ENCODE data around the gene RPS21. TPM values are rescaled to one million over a fixed set of nuclear protein-coding genes. Genes with fewer than 3 reads are reported as not detected.

Gene RPS21
- total and polyA plus RNA-seq, 2 of the 13 experiments (the other 11 are each of a cell fraction or from before 2014, with no cell fraction given) = 2,647 to 11,063 TPM

DNA sequence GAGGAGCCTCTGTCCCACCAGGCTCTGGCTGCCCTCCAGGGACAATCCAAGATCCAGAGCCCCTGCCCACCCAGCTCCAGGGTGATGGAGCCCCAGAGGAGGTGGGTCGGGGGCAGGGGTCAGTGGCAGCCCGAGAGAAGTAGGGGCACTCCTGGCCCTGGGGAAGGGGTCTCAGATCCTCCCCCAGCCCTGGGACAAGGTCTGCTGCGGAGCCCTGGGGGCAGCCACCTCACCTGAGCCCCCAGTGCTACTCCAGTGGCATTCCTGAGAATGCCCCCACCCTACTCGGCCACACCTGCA is 17.1 kb upstream of the RPS21 start (continued):
- TF ChIP-seq WIZ (CRISPR knock-in tag; IDR thresholded peaks at IDR 0.05) (0 out of 2 replicates have a peak, but pooled peaks have one; percentile 40), RAD21 (CRISPR knock-in tag; IDR thresholded peaks at IDR 0.05) (no peak), SAP130 (CRISPR knock-in tag; IDR thresholded peaks at IDR 0.05; ENCODE audit: low read depth) (no peak), ZNF546 (CRISPR knock-in tag; conservative IDR thresholded peaks at IDR 0.05) (no peak), ZNF451 (CRISPR knock-in tag; IDR thresholded peaks at IDR 0.05) (no peak), PRMT3 (CRISPR knock-in tag; IDR thresholded peaks at IDR 0.05; ENCODE audit: borderline replicate concordance, low read depth) (0 out of 2 replicates have a peak, but pooled peaks have one; percentile 24), ZNF547 (CRISPR knock-in tag; IDR thresholded peaks at IDR 0.05) (no peak), ZNF530 (CRISPR knock-in tag; IDR thresholded peaks at IDR 0.05; ENCODE audit: low read depth) (no peak), NFE2L1 (CRISPR knock-in tag; IDR thresholded peaks at IDR 0.05; ENCODE audit: borderline replicate concordance) (no peak), ZNF263 (CRISPR knock-in tag; IDR thresholded peaks at IDR 0.05) (no peak), MIXL1 (CRISPR knock-in tag; IDR thresholded peaks at IDR 0.05) (no peak), GATA4 (IDR thresholded peaks at IDR 0.05; ENCODE audit: borderline replicate concordance, low read depth) (no peak), SMARCC2 (IDR thresholded peaks at IDR 0.05) (no peak), ZNF468 (CRISPR knock-in tag; IDR thresholded peaks at IDR 0.05) (no peak), ZNF720 (CRISPR knock-in tag; IDR thresholded peaks at IDR 0.05) (no peak), SAFB2 (CRISPR knock-in tag; IDR thresholded peaks at IDR 0.05; ENCODE audit: borderline replicate concordance, low read depth) (no peak), ZNF3 (CRISPR knock-in tag; IDR thresholded peaks at IDR 0.05) (no peak), RFXAP (CRISPR knock-in tag; IDR thresholded peaks at IDR 0.05; ENCODE audit: borderline replicate concordance) (peak; percentile 71; the same call in 1 of the 2 replicates), KLF16 (CRISPR knock-in tag; IDR thresholded peaks at IDR 0.05) (no peak), ZNF781 (CRISPR knock-in tag; IDR thresholded peaks at IDR 0.05; ENCODE audit: borderline replicate concordance, not compliant biosample characterization) (no peak)
- TF ChIP-seq, protein P1, sequence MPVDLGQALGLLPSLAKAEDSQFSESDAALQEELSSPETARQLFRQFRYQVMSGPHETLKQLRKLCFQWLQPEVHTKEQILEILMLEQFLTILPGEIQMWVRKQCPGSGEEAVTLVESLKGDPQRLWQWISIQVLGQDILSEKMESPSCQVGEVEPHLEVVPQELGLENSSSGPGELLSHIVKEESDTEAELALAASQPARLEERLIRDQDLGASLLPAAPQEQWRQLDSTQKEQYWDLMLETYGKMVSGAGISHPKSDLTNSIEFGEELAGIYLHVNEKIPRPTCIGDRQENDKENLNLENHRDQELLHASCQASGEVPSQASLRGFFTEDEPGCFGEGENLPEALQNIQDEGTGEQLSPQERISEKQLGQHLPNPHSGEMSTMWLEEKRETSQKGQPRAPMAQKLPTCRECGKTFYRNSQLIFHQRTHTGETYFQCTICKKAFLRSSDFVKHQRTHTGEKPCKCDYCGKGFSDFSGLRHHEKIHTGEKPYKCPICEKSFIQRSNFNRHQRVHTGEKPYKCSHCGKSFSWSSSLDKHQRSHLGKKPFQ (CRISPR knock-in tag; IDR thresholded peaks at IDR 0.05; ENCODE audit: insufficient replicate concordance) = no peak
- TF ChIP-seq, protein P2, sequence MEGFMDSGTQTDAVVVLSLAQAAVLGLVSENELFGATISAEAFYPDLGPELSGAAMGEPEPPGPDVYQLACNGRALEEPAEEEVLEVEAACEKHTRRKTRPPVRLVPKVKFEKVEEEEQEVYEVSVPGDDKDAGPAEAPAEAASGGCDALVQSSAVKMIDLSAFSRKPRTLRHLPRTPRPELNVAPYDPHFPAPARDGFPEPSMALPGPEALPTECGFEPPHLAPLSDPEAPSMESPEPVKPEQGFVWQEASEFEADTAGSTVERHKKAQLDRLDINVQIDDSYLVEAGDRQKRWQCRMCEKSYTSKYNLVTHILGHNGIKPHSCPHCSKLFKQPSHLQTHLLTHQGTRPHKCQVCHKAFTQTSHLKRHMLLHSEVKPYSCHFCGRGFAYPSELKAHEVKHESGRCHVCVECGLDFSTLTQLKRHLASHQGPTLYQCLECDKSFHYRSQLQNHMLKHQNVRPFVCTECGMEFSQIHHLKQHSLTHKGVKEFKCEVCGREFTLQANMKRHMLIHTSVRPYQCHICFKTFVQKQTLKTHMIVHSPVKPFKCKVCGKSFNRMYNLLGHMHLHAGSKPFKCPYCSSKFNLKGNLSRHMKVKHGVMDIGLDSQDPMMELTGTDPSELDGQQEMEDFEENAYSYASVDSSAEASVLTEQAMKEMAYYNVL (CRISPR knock-in tag; IDR thresholded peaks at IDR 0.05; ENCODE audit: borderline replicate concordance) = no peak
- TF ChIP-seq, protein P3, sequence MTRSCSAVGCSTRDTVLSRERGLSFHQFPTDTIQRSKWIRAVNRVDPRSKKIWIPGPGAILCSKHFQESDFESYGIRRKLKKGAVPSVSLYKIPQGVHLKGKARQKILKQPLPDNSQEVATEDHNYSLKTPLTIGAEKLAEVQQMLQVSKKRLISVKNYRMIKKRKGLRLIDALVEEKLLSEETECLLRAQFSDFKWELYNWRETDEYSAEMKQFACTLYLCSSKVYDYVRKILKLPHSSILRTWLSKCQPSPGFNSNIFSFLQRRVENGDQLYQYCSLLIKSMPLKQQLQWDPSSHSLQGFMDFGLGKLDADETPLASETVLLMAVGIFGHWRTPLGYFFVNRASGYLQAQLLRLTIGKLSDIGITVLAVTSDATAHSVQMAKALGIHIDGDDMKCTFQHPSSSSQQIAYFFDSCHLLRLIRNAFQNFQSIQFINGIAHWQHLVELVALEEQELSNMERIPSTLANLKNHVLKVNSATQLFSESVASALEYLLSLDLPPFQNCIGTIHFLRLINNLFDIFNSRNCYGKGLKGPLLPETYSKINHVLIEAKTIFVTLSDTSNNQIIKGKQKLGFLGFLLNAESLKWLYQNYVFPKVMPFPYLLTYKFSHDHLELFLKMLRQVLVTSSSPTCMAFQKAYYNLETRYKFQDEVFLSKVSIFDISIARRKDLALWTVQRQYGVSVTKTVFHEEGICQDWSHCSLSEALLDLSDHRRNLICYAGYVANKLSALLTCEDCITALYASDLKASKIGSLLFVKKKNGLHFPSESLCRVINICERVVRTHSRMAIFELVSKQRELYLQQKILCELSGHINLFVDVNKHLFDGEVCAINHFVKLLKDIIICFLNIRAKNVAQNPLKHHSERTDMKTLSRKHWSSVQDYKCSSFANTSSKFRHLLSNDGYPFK (CRISPR knock-in tag; IDR thresholded peaks at IDR 0.05; ENCODE audit: borderline replicate concordance) = no peak
- TF ChIP-seq, protein P4, sequence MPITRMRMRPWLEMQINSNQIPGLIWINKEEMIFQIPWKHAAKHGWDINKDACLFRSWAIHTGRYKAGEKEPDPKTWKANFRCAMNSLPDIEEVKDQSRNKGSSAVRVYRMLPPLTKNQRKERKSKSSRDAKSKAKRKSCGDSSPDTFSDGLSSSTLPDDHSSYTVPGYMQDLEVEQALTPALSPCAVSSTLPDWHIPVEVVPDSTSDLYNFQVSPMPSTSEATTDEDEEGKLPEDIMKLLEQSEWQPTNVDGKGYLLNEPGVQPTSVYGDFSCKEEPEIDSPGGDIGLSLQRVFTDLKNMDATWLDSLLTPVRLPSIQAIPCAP (CRISPR knock-in tag; IDR thresholded peaks at IDR 0.05; ENCODE audit: low read depth) = no peak
- TF ChIP-seq, protein P5, sequence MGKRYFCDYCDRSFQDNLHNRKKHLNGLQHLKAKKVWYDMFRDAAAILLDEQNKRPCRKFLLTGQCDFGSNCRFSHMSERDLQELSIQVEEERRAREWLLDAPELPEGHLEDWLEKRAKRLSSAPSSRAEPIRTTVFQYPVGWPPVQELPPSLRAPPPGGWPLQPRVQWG (CRISPR knock-in tag; IDR thresholded peaks at IDR 0.05; ENCODE audit: borderline replicate concordance, low read depth) = no peak

Measured in HepG2 (cell line).